Loucy (cell line): ENCODE measurements around the gene ANTXRL.

Experiments used
- CTCF ChIP-seq: fragments of 200-600 bp; sonication (generic); conservative IDR thresholded peaks from 2 replicates; pipeline ENCODE4 v1.5.1; 2014; ENCODE audit warnings: mild to moderate bottlenecking, antibody characterized with exemption, low read length
- EZH2phosphoT487 ChIP-seq: fragments of 200-600 bp; IDR thresholded peaks from 2 replicates; pipeline ENCODE4 v1.6.1; 2018; ENCODE audit warnings: antibody characterized with exemption, mild to moderate bottlenecking, moderate library complexity, borderline replicate concordance

- no peak for TF ChIP-seq CTCF
- TF ChIP-seq EZH2phosphoT487 = no peak
Measured at GRCh38 chr10:46326066-46326465, 39.3 kb downstream of the ANTXRL start.
